ENCODE measurements around the gene ZBTB47. TPM values are rescaled to one million over a fixed set of nuclear protein-coding genes. Genes with fewer than 3 reads are reported as not detected.

The ZBTB47 gene
- total and polyA plus RNA-seq, 2 experiments from 2014 or later = 7.0 to 14.2 TPM

DNA sequence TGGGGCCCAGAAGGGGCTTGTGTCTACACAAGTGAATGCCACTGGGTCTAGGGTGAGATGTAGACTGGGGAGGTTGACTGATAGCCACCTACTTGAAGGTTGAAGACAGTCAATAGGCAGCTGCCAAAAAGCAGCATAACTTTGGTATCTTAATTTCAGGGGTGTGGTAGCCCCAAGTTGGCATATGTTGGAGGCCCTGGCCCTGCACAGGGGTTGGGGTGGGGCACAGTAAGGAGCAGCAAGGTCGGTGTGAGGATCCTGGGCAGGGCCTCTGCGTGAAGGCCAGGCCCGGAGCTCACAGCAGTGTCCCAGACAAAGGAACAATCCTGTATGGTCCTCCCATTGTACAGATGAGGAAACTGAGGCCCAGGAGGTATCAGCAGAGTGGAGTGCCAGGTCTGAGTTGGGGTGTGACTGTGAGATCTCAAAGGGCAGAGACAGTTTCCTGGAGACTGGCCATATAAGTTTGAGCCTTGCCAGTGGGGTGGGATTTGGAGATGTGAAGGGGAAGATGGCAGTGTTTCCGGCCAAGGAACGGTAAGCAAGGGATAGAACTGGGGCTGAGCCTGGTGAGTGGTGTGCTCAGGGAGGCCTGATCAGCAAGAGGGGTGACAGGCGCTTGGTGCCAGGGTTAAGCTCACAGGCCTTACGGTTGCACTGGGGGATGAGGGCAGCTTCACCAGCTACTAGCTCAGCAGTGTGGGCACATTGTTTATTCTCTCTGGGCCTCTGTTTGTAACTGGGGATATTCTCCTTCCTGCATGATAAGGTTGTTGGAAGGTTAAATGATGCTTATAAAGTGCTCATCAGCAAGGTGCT, 33.5 kb downstream of the ZBTB47 start:
- no peak overlapping the region for H3K27ac ChIP-seq
- no peak overlapping the region for H2AFZ ChIP-seq
- H3K9me2 ChIP-seq (replicated peaks; ENCODE audit: insufficient read depth) = no peaks in the 10 kb centered on the region
- no peaks in the 10 kb centered on the region for H3K27me3 ChIP-seq
- H3K4me3 ChIP-seq = no peak overlapping the region
- no peaks in the 10 kb centered on the region for H3K36me3 ChIP-seq (replicated peaks; ENCODE audit: insufficient read depth, low read depth)
- TF ChIP-seq EZH2 (IDR thresholded peaks at IDR 0.05; ENCODE audit: borderline replicate concordance) (no peak), EZH2phosphoT487 (IDR thresholded peaks at IDR 0.05; ENCODE audit: low read depth, severe bottlenecking, unreplicated experiment) (no peak)
- TF ChIP-seq, protein P1, sequence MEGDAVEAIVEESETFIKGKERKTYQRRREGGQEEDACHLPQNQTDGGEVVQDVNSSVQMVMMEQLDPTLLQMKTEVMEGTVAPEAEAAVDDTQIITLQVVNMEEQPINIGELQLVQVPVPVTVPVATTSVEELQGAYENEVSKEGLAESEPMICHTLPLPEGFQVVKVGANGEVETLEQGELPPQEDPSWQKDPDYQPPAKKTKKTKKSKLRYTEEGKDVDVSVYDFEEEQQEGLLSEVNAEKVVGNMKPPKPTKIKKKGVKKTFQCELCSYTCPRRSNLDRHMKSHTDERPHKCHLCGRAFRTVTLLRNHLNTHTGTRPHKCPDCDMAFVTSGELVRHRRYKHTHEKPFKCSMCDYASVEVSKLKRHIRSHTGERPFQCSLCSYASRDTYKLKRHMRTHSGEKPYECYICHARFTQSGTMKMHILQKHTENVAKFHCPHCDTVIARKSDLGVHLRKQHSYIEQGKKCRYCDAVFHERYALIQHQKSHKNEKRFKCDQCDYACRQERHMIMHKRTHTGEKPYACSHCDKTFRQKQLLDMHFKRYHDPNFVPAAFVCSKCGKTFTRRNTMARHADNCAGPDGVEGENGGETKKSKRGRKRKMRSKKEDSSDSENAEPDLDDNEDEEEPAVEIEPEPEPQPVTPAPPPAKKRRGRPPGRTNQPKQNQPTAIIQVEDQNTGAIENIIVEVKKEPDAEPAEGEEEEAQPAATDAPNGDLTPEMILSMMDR (IDR thresholded peaks at IDR 0.05; ENCODE audit: poor library complexity) = no peak
- H3K4me2 ChIP-seq = no peak overlapping the region
- peaks cover 5% of the 10 kb centered on the region for H3K4me1 ChIP-seq (ENCODE audit: insufficient read depth)
- 94% methylated on average over 7 of the region's 7 CpGs for WGBS (ENCODE audit: low lambda C conversion rate, missing lambda C conversion rate)
- H4K20me1 ChIP-seq (ENCODE audit: insufficient read depth, poor library complexity, severe bottlenecking) = no peaks in the 10 kb centered on the region
- H3K9me3 ChIP-seq (ENCODE audit: low read depth) = no peaks in the 10 kb centered on the region
- no peak for DNase-seq (ENCODE audit: low spot score)
- no peaks in the 10 kb centered on the region for H3K79me2 ChIP-seq

DNA sequence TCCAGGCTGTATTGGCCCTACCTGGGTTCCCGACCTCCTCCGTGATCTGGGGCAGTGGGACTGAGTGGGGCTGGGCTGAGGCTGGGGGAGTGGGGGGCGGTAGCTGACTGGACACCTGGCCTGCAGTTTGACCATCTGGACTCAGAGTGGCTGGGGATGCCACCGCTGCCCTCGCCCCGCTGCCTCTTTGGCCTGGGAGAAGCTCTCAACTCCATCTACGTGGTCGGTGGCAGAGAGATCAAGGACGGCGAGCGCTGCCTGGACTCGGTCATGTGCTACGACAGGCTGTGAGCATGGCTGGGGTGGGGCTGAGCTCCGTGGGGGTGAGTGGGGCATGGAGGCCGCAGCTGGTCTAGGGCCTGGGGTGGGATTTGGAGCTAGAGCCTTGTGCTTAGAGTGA, 34.5 kb downstream of the ZBTB47 start:
- no peak for TF ChIP-seq EZH2 (IDR thresholded peaks at IDR 0.05; ENCODE audit: borderline replicate concordance)
- TF ChIP-seq EZH2phosphoT487 (IDR thresholded peaks at IDR 0.05; ENCODE audit: low read depth, severe bottlenecking, unreplicated experiment) = no peak
- TF ChIP-seq, protein P1 (IDR thresholded peaks at IDR 0.05; ENCODE audit: poor library complexity) = no peak
- H3K36me3 ChIP-seq (replicated peaks; ENCODE audit: insufficient read depth, low read depth) = no peaks in the 10 kb centered on the region
- WGBS (ENCODE audit: low lambda C conversion rate, missing lambda C conversion rate) = 91% methylated on average over 13 of the region's 15 CpGs
- DNase-seq (ENCODE audit: low spot score) = no peak
- no peak overlapping the region for H3K27ac ChIP-seq
- H3K9me2 ChIP-seq (replicated peaks; ENCODE audit: insufficient read depth) = no peaks in the 10 kb centered on the region
- H2AFZ ChIP-seq = no peak overlapping the region
- H3K79me2 ChIP-seq = no peaks in the 10 kb centered on the region
- H3K4me2 ChIP-seq = no peak overlapping the region
- no peaks in the 10 kb centered on the region for H3K27me3 ChIP-seq
- no peak overlapping the region for H3K4me3 ChIP-seq
- H3K9me3 ChIP-seq (ENCODE audit: low read depth) = no peaks in the 10 kb centered on the region
- peaks cover 5% of the 10 kb centered on the region for H3K4me1 ChIP-seq (ENCODE audit: insufficient read depth)
- no peaks in the 10 kb centered on the region for H4K20me1 ChIP-seq (ENCODE audit: insufficient read depth, poor library complexity, severe bottlenecking)

DNA sequence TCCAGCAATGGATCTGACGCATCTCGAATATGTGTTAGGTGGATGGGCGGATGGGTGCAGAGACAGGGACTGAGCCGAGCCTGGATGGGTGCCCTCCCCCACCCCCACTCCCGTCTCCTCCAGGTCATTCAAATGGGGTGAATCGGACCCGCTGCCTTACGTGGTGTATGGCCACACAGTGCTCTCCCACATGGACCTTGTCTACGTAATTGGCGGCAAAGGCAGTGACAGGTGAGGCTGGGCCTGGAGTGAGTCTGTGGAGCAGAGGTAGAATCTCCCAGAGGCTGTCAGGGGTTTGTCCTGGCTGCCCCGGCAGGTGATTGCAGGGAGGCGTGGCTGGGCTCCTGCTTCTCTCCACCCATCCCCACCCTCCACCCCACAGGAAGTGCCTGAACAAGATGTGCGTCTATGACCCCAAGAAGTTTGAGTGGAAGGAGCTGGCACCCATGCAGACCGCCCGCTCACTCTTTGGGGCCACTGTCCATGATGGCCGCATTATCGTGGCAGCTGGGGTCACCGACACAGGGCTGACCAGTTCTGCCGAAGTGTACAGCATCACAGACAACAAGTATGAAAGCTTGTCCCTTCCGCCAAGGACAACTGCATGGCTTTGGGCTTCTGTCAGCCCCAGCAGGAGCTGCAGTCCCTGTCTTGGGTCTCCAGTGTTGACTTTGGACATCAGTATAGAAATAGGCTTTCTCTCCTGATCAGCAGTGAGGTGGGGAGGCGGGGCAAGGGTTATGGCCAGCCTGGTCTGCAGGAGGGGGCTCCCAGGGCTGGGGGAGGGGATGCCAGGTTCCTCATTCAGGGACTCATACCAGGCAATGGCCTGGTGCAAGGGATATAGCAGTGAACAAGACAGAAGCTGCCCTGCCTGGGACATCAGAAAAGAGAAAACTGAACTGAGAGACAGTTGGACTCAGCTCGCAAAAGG, 35.3 kb downstream of the ZBTB47 start:
- WGBS (ENCODE audit: low lambda C conversion rate, missing lambda C conversion rate) = 89% methylated on average over 21 of the region's 22 CpGs
- Histone ChIP-seq H3K4me3 (no peak overlapping the region), H3K27me3 (no peaks in the 10 kb centered on the region), H2AFZ (no peak overlapping the region), H3K4me1 (ENCODE audit: insufficient read depth) (peaks cover 5% of the 10 kb centered on the region), H3K36me3 (replicated peaks; ENCODE audit: insufficient read depth, low read depth) (no peaks in the 10 kb centered on the region), H3K9me2 (replicated peaks; ENCODE audit: insufficient read depth) (no peaks in the 10 kb centered on the region), H3K9me3 (ENCODE audit: low read depth) (no peaks in the 10 kb centered on the region), H3K4me2 (no peak overlapping the region), H3K27ac (no peak overlapping the region), H4K20me1 (ENCODE audit: insufficient read depth, poor library complexity, severe bottlenecking) (no peaks in the 10 kb centered on the region), H3K79me2 (no peaks in the 10 kb centered on the region)
- no peak for DNase-seq (ENCODE audit: low spot score)
- TF ChIP-seq, protein P1 (IDR thresholded peaks at IDR 0.05; ENCODE audit: poor library complexity) = no peak
- no peak for TF ChIP-seq EZH2phosphoT487 (IDR thresholded peaks at IDR 0.05; ENCODE audit: low read depth, severe bottlenecking, unreplicated experiment)
- TF ChIP-seq EZH2 (IDR thresholded peaks at IDR 0.05; ENCODE audit: borderline replicate concordance) = no peak

All from hepatocyte (in vitro differentiated cells).